ENCODE measurements around the gene SULT1C2. TPM values are rescaled to one million over a fixed set of nuclear protein-coding genes. Genes with fewer than 3 reads are reported as not detected.
A peak's percentile ranks its signal among the peaks of the same experiment; 100 is the strongest.

Gene SULT1C2
- total and polyA plus RNA-seq, 2 of the 13 experiments (the other 11 are each of a cell fraction or from before 2014, with no cell fraction given): 4.0 to 6.2 TPM

DNA sequence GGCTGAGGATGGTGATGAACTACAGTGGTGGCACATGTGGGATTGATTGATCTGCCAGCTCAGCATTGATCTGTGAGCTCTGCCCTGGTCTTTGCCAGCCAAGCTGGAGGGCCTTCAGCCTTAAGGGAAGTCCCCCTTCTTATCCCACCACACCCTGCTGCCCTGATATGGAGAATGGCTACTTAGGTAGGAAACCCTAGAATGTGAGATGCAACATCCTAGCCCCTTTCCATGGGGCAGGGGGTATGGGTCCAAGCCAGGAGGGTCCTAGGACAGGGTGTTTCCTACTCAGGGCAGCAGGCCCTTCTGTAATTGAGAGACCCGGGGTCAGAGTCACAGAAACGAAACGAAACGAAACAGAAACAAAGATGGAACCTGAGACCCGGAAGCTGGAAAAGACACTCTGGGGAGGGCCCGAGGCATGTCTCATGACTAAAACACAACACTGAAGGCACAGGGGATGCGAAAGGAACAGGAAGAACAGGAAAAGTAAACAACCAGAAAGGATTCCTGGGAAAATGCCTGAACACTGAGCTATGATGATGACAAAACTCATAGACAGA, 16.9 kb upstream of the SULT1C2 start (continued):
- TF ChIP-seq THAP11 (CRISPR knock-in tag; IDR thresholded peaks at IDR 0.05): peak; percentile 69
- TF ChIP-seq ZBTB20 (CRISPR knock-in tag; IDR thresholded peaks at IDR 0.05; ENCODE audit: borderline replicate concordance, low read depth): no peak
- 0 out of 2 replicates have a peak, but pooled peaks have one; percentile 14 for TF ChIP-seq ZNF501 (CRISPR knock-in tag; IDR thresholded peaks at IDR 0.05)
- no peak for TF ChIP-seq SNAI1 (CRISPR knock-in tag; IDR thresholded peaks at IDR 0.05; ENCODE audit: borderline replicate concordance)
- TF ChIP-seq, protein P1, sequence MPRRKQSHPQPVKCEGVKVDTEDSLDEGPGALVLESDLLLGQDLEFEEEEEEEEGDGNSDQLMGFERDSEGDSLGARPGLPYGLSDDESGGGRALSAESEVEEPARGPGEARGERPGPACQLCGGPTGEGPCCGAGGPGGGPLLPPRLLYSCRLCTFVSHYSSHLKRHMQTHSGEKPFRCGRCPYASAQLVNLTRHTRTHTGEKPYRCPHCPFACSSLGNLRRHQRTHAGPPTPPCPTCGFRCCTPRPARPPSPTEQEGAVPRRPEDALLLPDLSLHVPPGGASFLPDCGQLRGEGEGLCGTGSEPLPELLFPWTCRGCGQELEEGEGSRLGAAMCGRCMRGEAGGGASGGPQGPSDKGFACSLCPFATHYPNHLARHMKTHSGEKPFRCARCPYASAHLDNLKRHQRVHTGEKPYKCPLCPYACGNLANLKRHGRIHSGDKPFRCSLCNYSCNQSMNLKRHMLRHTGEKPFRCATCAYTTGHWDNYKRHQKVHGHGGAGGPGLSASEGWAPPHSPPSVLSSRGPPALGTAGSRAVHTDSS (CRISPR knock-in tag; conservative IDR thresholded peaks at IDR 0.05): no peak
- no peak for TF ChIP-seq CHCHD3 (CRISPR knock-in tag; IDR thresholded peaks at IDR 0.05)
- TF ChIP-seq KAT7 (CRISPR knock-in tag; IDR thresholded peaks at IDR 0.05; ENCODE audit: borderline replicate concordance): no peak
- TF ChIP-seq PAWR (CRISPR knock-in tag; IDR thresholded peaks at IDR 0.05; ENCODE audit: borderline replicate concordance): no peak
- TF ChIP-seq ZFP36L1 (CRISPR knock-in tag; IDR thresholded peaks at IDR 0.05): no peak
- TF ChIP-seq MAFF (IDR thresholded peaks at IDR 0.05; ENCODE audit: low read depth, low read length): no peak
- TF ChIP-seq ZNF790 (CRISPR knock-in tag; IDR thresholded peaks at IDR 0.05; ENCODE audit: borderline replicate concordance): no peak
- TF ChIP-seq SIX4 (CRISPR knock-in tag; IDR thresholded peaks at IDR 0.05): peak; percentile 45; the same call in 1 of the 2 replicates
- TF ChIP-seq JUND (CRISPR knock-in tag; IDR thresholded peaks at IDR 0.05): no peak
- TF ChIP-seq, protein P2, sequence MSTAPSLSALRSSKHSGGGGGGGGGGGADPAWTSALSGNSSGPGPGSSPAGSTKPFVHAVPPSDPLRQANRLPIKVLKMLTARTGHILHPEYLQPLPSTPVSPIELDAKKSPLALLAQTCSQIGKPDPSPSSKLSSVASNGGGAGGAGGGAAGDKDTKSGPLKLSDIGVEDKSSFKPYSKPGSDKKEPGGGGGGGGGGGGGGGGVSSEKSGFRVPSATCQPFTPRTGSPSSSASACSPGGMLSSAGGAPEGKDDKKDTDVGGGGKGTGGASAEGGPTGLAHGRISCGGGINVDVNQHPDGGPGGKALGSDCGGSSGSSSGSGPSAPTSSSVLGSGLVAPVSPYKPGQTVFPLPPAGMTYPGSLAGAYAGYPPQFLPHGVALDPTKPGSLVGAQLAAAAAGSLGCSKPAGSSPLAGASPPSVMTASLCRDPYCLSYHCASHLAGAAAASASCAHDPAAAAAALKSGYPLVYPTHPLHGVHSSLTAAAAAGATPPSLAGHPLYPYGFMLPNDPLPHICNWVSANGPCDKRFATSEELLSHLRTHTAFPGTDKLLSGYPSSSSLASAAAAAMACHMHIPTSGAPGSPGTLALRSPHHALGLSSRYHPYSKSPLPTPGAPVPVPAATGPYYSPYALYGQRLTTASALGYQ (CRISPR knock-in tag; IDR thresholded peaks at IDR 0.05): no peak
- TF ChIP-seq ATF1 (CRISPR knock-in tag; IDR thresholded peaks at IDR 0.05): no peak
- TF ChIP-seq, protein P3, sequence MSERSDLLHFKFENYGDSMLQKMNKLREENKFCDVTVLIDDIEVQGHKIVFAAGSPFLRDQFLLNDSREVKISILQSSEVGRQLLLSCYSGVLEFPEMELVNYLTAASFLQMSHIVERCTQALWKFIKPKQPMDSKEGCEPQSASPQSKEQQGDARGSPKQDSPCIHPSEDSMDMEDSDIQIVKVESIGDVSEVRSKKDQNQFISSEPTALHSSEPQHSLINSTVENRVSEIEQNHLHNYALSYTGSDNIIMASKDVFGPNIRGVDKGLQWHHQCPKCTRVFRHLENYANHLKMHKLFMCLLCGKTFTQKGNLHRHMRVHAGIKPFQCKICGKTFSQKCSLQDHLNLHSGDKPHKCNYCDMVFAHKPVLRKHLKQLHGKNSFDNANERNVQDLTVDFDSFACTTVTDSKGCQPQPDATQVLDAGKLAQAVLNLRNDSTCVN (CRISPR knock-in tag; IDR thresholded peaks at IDR 0.05; ENCODE audit: borderline replicate concordance): no peak
- TF ChIP-seq BRCA1 (CRISPR knock-in tag; IDR thresholded peaks at IDR 0.05): no peak
- no peak for TF ChIP-seq ZNF24 (IDR thresholded peaks at IDR 0.05)
- no peak for TF ChIP-seq CENPX (CRISPR knock-in tag; IDR thresholded peaks at IDR 0.05)
- no peak for TF ChIP-seq ATM (IDR thresholded peaks at IDR 0.05; ENCODE audit: borderline replicate concordance)
- TF ChIP-seq ZNF124 (CRISPR knock-in tag; IDR thresholded peaks at IDR 0.05): no peak
- TF ChIP-seq PPARG (CRISPR knock-in tag; conservative IDR thresholded peaks at IDR 0.05): no peak
- TF ChIP-seq, protein P4, sequence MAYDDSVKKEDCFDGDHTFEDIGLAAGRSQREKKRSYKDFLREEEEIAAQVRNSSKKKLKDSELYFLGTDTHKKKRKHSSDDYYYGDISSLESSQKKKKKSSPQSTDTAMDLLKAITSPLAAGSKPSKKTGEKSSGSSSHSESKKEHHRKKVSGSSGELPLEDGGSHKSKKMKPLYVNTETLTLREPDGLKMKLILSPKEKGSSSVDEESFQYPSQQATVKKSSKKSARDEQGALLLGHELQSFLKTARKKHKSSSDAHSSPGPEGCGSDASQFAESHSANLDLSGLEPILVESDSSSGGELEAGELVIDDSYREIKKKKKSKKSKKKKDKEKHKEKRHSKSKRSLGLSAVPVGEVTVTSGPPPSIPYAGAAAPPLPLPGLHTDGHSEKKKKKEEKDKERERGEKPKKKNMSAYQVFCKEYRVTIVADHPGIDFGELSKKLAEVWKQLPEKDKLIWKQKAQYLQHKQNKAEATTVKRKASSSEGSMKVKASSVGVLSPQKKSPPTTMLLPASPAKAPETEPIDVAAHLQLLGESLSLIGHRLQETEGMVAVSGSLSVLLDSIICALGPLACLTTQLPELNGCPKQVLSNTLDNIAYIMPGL (CRISPR knock-in tag; IDR thresholded peaks at IDR 0.05; ENCODE audit: borderline replicate concordance in 1 of 2, low read depth in 1 of 2): 0 out of 4 replicates have a peak, but pooled peaks have one; percentile 13 to 28
- no peak for TF ChIP-seq JDP2 (CRISPR knock-in tag; IDR thresholded peaks at IDR 0.05; ENCODE audit: borderline replicate concordance)
- TF ChIP-seq SAP130 (CRISPR knock-in tag; IDR thresholded peaks at IDR 0.05; ENCODE audit: low read depth): peak; percentile 80
- TF ChIP-seq ZFAT (CRISPR knock-in tag; conservative IDR thresholded peaks at IDR 0.05): no peak
